ENCODE results near the gene CNGA3.

DNA sequence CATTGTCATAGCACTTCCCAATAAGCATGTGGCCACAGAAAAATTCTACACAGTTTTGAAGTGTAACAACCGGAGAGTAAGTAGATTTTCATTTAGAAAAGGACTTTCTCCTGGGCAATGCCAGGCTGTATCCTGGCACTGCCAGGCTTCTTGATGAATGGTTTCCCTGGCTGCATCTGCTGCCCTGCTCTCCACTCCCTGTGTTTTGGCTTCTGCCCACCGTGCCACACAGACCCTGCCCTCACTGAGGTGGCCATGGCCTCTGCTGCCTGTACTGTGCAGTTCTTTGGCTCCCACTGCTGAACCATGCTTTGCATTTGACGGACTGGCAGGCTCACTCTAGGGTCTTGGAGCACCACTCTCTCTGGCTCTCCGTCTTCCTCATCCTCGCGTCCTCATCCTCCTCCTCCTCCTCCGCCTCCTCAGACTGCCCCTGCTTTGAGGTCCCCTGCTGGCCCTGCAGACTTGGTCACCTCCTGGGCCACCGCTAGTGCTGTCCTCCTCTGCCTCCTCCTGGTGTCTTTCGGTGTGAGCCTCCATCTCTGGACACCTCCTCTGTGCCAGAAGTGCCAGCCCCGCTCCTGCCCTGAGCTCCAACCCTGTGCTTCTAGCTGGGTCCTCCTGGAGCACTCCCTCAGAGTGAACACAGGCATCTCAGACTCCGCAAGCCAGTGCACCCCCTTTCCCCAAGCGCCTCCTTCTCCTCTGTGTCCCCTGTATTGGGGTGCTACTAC is 45.9 kb upstream of the CNGA3 start:
- TF ChIP-seq POLR2A (IDR thresholded peaks at IDR 0.05): no peak
- TF ChIP-seq, protein P1, sequence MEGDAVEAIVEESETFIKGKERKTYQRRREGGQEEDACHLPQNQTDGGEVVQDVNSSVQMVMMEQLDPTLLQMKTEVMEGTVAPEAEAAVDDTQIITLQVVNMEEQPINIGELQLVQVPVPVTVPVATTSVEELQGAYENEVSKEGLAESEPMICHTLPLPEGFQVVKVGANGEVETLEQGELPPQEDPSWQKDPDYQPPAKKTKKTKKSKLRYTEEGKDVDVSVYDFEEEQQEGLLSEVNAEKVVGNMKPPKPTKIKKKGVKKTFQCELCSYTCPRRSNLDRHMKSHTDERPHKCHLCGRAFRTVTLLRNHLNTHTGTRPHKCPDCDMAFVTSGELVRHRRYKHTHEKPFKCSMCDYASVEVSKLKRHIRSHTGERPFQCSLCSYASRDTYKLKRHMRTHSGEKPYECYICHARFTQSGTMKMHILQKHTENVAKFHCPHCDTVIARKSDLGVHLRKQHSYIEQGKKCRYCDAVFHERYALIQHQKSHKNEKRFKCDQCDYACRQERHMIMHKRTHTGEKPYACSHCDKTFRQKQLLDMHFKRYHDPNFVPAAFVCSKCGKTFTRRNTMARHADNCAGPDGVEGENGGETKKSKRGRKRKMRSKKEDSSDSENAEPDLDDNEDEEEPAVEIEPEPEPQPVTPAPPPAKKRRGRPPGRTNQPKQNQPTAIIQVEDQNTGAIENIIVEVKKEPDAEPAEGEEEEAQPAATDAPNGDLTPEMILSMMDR (IDR thresholded peaks at IDR 0.05): no peak
